ENCODE measurements around the gene TMEM164.

GRCh38 chrX:110142096-110142495, 139.2 kb downstream of the TMEM164 start:
- no peak for TF ChIP-seq CTCF (conservative IDR thresholded peaks at IDR 0.05 in 1 of 2, IDR thresholded peaks at IDR 0.05 in 1 of 2; ENCODE audit: extremely low read depth in 1 of 2, insufficient read depth in 1 of 2, low read depth in 1 of 2, low read length in 2 of 2)
- TF ChIP-seq EZH2 (IDR thresholded peaks at IDR 0.05; ENCODE audit: borderline replicate concordance, low read length), result no peak

All from mammary epithelial cell (primary cell).